ENCODE results near the gene NGEF. TPM values are rescaled to one million over a fixed set of nuclear protein-coding genes. Genes with fewer than 3 reads are reported as not detected.

Gene NGEF
- total RNA-seq, 1 experiment from 2014 or later = 1.9 TPM

GRCh38 chr2:232960862-232961261 is 52.2 kb downstream of the NGEF start:
- H3K23ac ChIP-seq (ENCODE audit: insufficient read length, low read depth, low read length) = no peak overlapping the region
- H3K27ac ChIP-seq (ENCODE audit: insufficient read length, low read depth, low read length) = no peak overlapping the region
- H2BK120ac ChIP-seq (ENCODE audit: low read depth, low read length, poor library complexity, severe bottlenecking) = no peak overlapping the region
- H3K4me1 ChIP-seq (ENCODE audit: insufficient read depth, low read length) = no peaks in the 10 kb centered on the region
- H3K4me1 Mint-ChIP-seq = peaks cover 8% of the 10 kb centered on the region in 2 experiments
- no peak overlapping the region for H2BK12ac ChIP-seq (ENCODE audit: insufficient read length, low read depth, low read length)
- H3K4me2 ChIP-seq (ENCODE audit: insufficient read depth, insufficient read length, low read length) = no peak overlapping the region
- H2BK20ac ChIP-seq (ENCODE audit: low read depth, low read length, poor library complexity, severe bottlenecking) = no peak overlapping the region
- no peak overlapping the region for H2AK5ac ChIP-seq (ENCODE audit: insufficient read length, low read length)
- no peaks in the 10 kb centered on the region for H3K79me2 ChIP-seq (ENCODE audit: insufficient read depth, low read length)
- no peak overlapping the region for H2AFZ ChIP-seq (ENCODE audit: low read length)
- H3K56ac ChIP-seq (ENCODE audit: insufficient read length, low read depth, low read length) = no peak overlapping the region
- H3K9ac ChIP-seq (ENCODE audit: extremely low read depth, insufficient read length, low read length) = no peak overlapping the region
- H3K36me3 Mint-ChIP-seq (ENCODE audit: insufficient read depth in 1 of 3, low read depth in 3 of 3) = peaks cover 4 to 9% (median 7%) of the 10 kb centered on the region in 3 experiments; a peak in 4 of 7 replicates
- H4K91ac ChIP-seq (ENCODE audit: insufficient read length, low read depth, low read length) = no peak overlapping the region
- H3K9me3 Mint-ChIP-seq = peaks cover 22 to 30% of the 10 kb centered on the region in 2 experiments
- no peak overlapping the region for H2BK5ac ChIP-seq (ENCODE audit: insufficient read length, low read length)
- H4K5ac ChIP-seq (ENCODE audit: insufficient read length, low read depth, low read length) = no peak overlapping the region
- no peak overlapping the region for H4K8ac ChIP-seq (replicated peaks; ENCODE audit: insufficient read length, low read depth, low read length)
- no peak overlapping the region for H3T11ph ChIP-seq (ENCODE audit: low read length)
- H3K4ac ChIP-seq (ENCODE audit: low read depth, low read length) = no peak overlapping the region
- WGBS (ENCODE audit: extremely low coverage, insufficient read length, low lambda C conversion rate) = no CpG with 5 or more reads among the region's 2 CpGs
- no peaks in the 10 kb centered on the region for H3K23me2 ChIP-seq (ENCODE audit: insufficient read length, low read depth, low read length, poor library complexity, severe bottlenecking)
- no peaks in the 10 kb centered on the region for H3K79me1 ChIP-seq (ENCODE audit: insufficient read depth, low read depth, low read length, poor library complexity, severe bottlenecking)
- no peak for TF ChIP-seq CTCF (conservative IDR thresholded peaks at IDR 0.05)
- no peak overlapping the region for H3K4me3 Mint-ChIP-seq
- no peak overlapping the region for H3K27ac Mint-ChIP-seq
- H3K18ac ChIP-seq (ENCODE audit: insufficient read length, low read depth, low read length) = no peak overlapping the region
- no peak for DNase-seq
- H3K27me3 ChIP-seq (ENCODE audit: insufficient read depth, low read length) = no peaks in the 10 kb centered on the region
- H3K9me3 ChIP-seq (ENCODE audit: control insufficient read depth, low read depth, low read length) = no peaks in the 10 kb centered on the region
- H3K14ac ChIP-seq (ENCODE audit: insufficient read depth, low read length) = no peak overlapping the region
- H2BK15ac ChIP-seq (ENCODE audit: low read depth, low read length) = no peak overlapping the region
- no peaks in the 10 kb centered on the region for H4K20me1 ChIP-seq (ENCODE audit: control insufficient read depth, insufficient read depth, insufficient read length)
- H3K27me3 Mint-ChIP-seq (ENCODE audit: low read depth) = peaks cover 8% of the 10 kb centered on the region

Measured in H9 (cell line).